ENCODE data around the gene TSEN2. TPM values are rescaled to one million over a fixed set of nuclear protein-coding genes. Genes with fewer than 3 reads are reported as not detected.

Gene TSEN2
- total RNA-seq, 1 donor from 2014 or later: 8.6 TPM

DNA sequence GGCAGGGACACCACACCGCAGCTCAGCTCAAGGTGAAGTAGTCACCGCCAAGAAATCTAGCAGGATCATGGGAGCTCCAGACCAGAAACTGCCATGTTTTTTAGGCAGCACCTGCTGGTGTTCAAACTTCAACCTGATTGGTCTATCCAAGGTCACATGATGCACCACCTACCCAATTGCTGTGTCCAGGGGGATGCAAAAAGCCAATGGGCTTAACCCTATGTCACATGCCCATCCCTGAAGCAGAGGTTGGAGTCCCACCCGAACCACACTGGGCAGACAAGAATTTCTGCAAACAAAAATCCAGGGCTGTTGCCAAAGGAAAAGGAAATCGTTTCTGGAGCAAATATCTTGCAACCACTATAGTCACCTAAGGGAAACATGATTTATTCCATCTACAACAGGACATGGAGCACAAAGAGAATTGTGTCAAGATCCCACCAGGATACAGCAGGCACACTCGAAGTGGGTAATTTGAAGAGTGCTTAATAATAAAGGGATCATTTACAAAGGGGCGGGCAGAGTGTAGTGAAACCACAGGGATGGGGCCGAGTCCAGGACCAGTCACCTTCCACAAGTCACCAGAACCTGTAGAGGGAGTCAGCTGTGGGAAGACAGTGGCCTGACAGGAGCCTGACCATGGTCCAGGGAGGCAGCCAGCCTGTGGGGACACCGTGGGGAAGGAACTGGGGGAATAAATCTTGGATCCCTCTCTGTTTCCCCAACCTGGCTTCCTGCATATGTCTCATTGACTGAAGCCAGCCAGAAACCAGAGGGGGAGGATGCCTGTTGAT lies 34.2 kb upstream of the TSEN2 start:
- H3K4me3 Mint-ChIP-seq (ENCODE audit: unreplicated experiment): no peak overlapping the region
- H3K9me3 Mint-ChIP-seq (ENCODE audit: low read depth): peaks cover 6% of the 10 kb centered on the region
- DNase-seq (ENCODE audit: low spot score): no peak
- peaks cover 5% of the 10 kb centered on the region for H3K4me1 Mint-ChIP-seq (ENCODE audit: low read depth)
- TF ChIP-seq, protein P1, sequence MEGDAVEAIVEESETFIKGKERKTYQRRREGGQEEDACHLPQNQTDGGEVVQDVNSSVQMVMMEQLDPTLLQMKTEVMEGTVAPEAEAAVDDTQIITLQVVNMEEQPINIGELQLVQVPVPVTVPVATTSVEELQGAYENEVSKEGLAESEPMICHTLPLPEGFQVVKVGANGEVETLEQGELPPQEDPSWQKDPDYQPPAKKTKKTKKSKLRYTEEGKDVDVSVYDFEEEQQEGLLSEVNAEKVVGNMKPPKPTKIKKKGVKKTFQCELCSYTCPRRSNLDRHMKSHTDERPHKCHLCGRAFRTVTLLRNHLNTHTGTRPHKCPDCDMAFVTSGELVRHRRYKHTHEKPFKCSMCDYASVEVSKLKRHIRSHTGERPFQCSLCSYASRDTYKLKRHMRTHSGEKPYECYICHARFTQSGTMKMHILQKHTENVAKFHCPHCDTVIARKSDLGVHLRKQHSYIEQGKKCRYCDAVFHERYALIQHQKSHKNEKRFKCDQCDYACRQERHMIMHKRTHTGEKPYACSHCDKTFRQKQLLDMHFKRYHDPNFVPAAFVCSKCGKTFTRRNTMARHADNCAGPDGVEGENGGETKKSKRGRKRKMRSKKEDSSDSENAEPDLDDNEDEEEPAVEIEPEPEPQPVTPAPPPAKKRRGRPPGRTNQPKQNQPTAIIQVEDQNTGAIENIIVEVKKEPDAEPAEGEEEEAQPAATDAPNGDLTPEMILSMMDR (IDR thresholded peaks at IDR 0.05): no peak
- H3K36me3 Mint-ChIP-seq (ENCODE audit: low read depth): no peaks in the 10 kb centered on the region
- H3K27ac Mint-ChIP-seq (ENCODE audit: unreplicated experiment): no peak overlapping the region
- H3K27me3 Mint-ChIP-seq (ENCODE audit: low read depth): no peaks in the 10 kb centered on the region

DNA sequence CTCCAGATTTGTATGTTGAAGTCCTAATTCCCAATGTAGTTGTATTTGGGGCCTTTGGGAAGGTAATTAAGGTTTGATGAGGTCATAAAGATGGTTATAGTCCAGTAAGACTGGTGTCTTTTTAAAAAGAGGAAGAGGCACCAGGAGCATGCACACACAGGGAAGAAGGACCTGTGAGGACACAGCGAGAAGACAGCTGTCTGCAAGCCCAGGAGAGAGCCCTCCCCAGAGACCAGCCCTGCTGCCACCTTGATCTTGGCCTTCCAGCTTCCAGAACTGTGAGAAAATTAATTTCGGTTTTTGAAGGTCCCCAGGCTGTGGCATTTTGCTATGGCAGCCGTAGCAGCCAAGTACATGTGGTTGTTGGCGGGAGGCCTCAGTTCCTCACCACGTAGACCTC lies 32.8 kb upstream of the TSEN2 start:
- H3K27ac Mint-ChIP-seq (ENCODE audit: unreplicated experiment): no peak overlapping the region
- H3K27me3 Mint-ChIP-seq (ENCODE audit: low read depth): no peaks in the 10 kb centered on the region
- no peaks in the 10 kb centered on the region for H3K4me1 Mint-ChIP-seq (ENCODE audit: low read depth)
- TF ChIP-seq, protein P1 (IDR thresholded peaks at IDR 0.05): no peak
- H3K4me3 Mint-ChIP-seq (ENCODE audit: unreplicated experiment): no peak overlapping the region
- no peak for DNase-seq (ENCODE audit: low spot score)
- H3K9me3 Mint-ChIP-seq (ENCODE audit: low read depth): peaks cover 6% of the 10 kb centered on the region
- no peaks in the 10 kb centered on the region for H3K36me3 Mint-ChIP-seq (ENCODE audit: low read depth)

DNA sequence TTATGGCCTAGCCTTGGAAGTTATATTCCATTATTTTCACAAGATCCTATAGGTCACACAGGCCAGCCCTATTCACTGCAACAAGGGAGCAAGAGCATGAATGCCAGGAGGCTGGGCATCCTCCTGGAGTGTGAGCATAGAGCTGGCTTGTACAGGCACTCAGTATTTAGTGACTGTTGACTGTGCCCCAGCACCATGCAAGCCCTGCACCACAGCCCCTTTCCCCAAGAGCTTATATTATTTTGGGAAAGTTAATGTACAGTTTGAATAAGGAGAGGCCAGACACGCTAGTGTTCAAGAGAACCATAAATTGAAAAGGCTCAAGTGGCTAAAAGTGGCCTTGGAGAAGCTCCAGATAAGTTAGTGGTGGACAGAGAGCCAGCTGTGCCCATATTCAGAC lies 32.3 kb upstream of the TSEN2 start:
- Mint-ChIP-seq H3K4me3 (ENCODE audit: unreplicated experiment) (no peak overlapping the region), H3K36me3 (ENCODE audit: low read depth) (no peaks in the 10 kb centered on the region), H3K27me3 (ENCODE audit: low read depth) (no peaks in the 10 kb centered on the region), H3K9me3 (ENCODE audit: low read depth) (peaks cover 6% of the 10 kb centered on the region), H3K4me1 (ENCODE audit: low read depth) (no peaks in the 10 kb centered on the region), H3K27ac (ENCODE audit: unreplicated experiment) (no peak overlapping the region)
- TF ChIP-seq, protein P1 (IDR thresholded peaks at IDR 0.05): no peak
- no peak for DNase-seq (ENCODE audit: low spot score)

DNA sequence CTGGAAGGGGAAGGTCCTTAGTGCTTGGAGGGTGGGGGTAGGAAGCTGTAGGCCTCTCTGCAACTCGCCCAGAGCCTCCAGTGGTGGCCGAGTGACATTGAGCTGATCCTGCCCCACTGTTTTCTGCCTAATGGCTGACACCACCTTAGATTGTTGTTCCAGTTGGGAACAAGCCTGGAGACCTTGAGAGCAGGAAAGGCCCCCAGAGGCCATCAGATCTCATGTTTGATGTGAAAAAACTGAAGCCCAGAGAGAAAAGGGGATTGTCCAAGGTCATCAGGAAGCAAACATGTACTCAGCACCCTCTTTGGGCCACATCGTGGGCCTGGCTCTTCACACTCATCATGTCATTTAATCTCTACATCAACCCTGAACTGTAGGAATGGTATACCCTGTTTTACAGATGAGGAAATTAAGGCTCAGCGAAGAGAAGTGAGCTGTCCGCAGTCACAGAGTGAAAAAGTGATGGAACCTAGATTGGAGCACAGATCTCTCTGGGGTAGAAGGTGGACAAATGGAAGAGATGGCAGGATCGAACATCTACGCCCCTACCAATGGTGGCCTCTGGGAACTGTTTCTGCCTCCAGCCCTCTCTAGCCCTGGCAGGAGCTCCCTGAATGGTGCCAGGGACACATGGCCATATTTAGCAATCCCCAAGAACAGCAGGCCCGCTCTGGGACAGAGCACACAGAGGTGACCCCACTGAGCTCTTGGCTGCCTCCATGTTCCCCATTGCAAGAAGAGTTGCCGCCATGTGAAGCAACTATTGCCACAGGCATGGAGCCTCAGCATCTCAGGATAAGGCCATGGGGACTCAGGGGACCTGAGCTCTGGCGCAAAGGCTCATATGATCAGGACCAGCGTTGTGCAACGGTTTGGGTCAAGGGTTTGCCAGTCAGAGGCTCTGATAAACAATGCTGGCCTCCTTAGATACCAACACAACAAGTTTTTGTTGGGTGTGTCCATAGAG lies 31.6 kb upstream of the TSEN2 start:
- Mint-ChIP-seq H3K9me3 (ENCODE audit: low read depth) (peaks cover 6% of the 10 kb centered on the region), H3K4me1 (ENCODE audit: low read depth) (no peaks in the 10 kb centered on the region), H3K36me3 (ENCODE audit: low read depth) (no peaks in the 10 kb centered on the region), H3K27me3 (ENCODE audit: low read depth) (no peaks in the 10 kb centered on the region), H3K4me3 (ENCODE audit: unreplicated experiment) (no peak overlapping the region), H3K27ac (ENCODE audit: unreplicated experiment) (no peak overlapping the region)
- no peak for DNase-seq (ENCODE audit: low spot score)
- TF ChIP-seq, protein P1 (IDR thresholded peaks at IDR 0.05): no peak

DNA sequence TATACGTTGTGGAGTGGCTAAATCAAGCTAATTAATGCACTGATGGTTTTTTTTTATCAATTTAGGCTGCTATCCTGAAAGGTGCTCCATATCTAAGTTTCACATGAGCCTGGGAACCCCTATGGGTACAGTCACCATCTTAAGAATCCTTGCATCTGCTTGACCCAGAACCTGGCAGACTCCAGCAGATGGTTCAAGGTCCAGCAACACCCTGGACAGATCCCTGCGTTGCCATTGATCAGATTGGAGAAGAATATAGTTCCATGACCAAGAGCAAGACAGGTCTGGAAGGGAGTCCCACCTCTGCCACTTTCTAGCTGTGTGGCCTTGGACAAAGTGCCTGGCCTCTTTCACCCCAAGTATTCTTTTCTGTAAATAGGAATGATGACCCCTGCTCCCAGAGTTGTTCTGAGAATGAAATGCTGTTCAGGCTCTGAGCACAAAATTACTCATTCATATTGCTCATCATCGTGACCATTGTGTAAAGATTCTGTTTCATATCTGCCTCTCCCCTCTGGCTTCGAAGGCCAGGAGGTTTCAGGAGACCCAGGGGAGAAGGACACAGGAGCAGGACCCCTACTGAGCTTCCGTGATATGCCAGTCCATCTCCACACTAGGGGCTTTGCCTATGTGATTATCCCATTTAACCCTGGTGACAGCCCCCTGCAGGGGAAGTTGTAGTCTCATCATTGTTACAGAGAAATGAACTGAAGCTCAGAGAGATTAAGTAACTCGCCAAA lies 30.0 kb upstream of the TSEN2 start:
- Mint-ChIP-seq H3K36me3 (ENCODE audit: low read depth) (no peaks in the 10 kb centered on the region), H3K27me3 (ENCODE audit: low read depth) (no peaks in the 10 kb centered on the region)

More for the DNA sequence above, 30.0 kb upstream of the TSEN2 start:
- Mint-ChIP-seq H3K4me1 (ENCODE audit: low read depth) (no peaks in the 10 kb centered on the region), H3K9me3 (ENCODE audit: low read depth) (peaks cover 6% of the 10 kb centered on the region), H3K4me3 (ENCODE audit: unreplicated experiment) (no peak overlapping the region), H3K27ac (ENCODE audit: unreplicated experiment) (no peak overlapping the region)
- no peak for DNase-seq (ENCODE audit: low spot score)
- TF ChIP-seq, protein P1 (IDR thresholded peaks at IDR 0.05): no peak

Measured in chondrocyte (in vitro differentiated cells).